DMS 273 (cell line): ENCODE results near the gene KIAA1755.
A peak's percentile ranks its signal among the peaks of the same experiment; 100 is the strongest.

ENCODE experiments used
- DNase-seq: peaks from one replicate; lab custom pipeline; 2025; ENCODE audit not compliant: unreplicated experiment; lab: John Stamatoyannopoulos, UW

KIAA1755 gene, protein sequence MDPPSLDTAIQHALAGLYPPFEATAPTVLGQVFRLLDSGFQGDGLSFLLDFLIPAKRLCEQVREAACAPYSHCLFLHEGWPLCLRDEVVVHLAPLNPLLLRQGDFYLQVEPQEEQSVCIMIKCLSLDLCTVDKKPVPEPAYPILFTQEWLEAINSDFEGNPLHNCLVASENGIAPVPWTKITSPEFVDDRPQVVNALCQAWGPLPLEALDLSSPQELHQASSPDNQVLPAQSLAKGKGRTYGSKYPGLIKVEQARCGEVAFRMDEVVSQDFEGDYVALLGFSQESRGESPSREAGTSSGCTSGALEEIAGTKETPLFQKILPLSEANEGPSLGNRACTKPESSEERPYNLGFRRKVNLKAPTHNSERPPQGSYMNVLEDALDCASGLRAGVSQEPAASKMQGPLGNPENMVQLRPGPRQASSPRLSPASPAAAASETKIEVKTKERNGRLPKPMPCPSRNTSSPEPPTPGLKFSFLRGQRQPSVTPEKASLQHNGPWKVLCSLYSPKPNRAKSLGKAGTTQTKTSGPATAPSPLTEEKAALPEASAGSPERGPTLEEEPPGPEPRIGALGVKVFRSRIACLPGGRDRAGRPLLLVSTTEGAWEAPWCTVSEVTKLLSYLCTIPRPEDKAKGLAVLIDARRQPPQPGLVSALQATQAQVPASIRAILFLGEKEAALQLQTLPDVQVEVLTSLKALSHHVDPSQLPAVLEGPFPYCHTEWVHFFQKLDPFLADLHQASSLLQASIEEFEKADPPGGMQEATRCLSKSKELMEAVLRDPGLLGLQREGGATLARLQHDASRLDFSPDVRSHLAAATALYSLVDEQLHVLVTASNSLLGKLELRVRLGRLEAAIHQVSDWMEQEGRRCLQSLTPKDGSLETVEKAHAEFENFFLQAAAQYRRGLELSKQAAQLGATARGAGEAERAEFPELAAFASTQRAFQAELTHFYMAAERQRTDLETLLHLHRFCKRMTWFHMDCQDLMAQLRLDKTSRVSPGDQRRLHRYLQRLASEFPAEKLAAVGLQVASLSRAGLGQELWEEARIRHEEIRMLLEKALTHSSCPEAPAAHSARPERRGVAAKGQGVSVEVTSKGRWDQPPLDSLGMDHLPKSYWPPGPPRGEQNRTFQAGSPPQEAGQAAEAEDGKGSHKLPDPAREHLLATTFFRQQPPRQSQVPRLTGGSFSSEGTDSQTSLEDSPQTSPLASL

DNA sequence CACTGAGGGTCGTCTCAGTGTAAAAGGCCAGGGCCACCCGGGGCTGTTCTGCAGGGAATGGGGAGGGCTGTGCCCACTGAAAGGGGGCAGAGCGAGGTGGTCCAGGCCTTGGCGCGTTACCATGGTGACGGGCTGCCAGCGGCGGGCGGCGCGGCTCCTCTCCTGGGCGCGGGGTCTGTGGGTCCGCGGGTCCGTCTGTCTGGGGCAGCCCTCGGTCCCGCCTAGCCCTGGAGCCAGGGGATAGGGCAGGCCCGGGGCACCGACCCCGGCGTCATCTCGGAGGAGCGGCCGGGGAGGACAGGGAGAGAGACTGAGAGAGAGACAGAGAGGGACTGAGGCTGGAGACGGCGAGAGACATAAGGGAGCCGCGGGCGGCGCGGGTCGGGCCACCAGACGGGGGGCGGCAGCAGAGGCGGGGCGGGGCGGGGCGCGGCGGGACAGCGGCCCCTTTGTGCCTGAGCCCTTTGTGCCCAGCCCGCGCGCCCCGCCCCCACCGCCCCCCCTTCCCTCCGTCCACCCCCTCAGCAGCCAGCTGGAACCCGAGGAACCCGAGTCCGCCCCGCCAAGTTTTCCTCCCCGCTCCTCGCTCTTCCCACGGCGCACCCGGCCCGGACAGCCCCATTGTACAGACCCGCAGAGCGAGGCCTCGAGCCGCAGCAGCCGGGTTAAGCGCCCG lies at the start of gene KIAA1755:
KIAA1755 (minus strand) TSS at position 358 of the 676 bp plus-strand sequence; CDS start at position 123, 235 bp downstream.
- peak; percentile 74 for DNase-seq

DNA sequence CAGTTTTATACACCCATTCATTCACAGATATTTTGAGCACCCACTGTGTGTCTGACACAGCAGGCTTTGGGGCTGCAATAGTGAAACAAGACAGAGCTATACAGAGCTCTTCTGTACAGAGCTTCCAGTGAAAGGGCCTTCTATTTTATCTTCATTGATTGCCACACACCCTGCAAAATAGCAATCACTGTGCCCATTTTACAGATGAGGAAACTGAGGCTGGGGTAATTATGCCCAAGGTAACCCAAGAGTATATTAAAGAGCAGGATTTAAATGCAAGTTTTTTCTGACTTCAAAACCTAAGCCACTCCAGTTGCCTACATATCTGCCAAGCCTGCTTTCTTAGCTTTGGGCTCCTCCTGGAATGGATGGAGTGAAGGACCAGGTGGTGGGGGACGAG lies 47.9 kb upstream of the KIAA1755 start:
- no peak for DNase-seq

DNA sequence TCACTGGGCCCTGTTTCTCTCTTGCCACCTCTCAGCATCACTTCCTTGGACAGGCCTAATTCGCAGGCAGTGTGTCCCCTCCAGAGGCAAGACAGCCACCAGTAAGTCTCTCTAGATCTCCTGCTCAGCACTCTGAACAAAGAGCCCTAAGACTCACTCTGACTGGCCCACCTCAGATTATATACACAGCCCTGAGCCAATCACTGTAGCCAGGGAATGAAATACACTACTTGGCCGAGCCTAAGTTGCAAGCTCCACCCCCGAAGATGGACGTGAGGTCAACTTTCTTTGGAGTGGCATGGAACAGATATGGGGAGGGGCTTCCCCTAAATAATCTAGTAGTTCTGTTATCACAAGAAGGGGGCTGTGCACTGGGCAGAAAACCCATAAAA lies 47.5 kb upstream of the KIAA1755 start:
- DNase-seq = no peak

DNA sequence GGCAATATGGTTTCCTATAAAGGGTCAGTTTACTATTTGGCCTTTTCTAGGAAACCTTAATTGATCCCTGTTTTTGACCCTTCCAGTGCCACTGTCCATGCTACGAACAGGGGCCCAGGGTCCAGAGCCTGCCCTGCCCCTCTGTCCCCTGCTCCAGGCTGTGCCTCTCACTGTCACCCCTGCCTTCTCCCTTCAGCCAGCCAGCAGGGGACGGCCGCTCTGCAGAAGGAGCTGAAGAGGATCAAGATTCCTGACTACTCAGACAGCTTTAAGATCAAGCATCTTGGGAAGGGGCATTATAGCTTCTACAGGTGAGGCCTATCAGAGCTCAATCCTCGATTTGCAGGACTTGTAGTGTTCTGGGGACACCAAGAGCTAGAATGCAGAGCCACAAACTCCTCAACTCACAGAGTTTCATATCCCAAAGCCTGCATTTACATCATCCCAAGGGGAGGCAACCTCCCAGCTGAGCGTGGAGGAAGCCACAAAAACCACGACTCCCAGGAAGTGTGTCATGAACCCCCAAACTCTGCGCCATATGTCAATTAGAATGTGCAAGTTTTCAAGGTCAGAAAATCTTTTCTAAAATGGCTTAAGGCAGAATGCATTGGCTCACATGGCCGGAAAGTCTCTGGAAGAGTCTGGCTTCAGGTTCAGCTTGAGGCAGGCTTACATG lies 47.0 kb upstream of the KIAA1755 start:
- DNase-seq = no peak

DNA sequence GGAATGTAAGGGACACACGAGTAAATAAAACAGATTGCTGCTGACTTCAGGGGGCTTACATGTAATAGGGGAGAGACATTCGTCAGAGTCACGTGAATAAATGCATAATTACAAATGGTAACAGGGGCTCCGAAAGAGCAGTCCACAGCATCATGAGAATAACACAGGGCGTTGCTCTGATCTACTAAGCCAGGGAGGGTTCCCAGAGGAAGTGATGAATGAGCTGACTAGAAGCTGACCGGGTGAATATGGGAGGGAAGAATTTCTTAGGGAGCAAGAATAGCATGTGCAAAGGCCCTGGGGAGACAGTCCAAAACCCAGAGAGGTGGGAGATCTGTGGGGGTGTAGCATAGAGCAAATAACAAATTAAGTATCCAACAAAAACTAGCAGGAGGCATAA lies 45.8 kb upstream of the KIAA1755 start:
- DNase-seq = no peak

DNA sequence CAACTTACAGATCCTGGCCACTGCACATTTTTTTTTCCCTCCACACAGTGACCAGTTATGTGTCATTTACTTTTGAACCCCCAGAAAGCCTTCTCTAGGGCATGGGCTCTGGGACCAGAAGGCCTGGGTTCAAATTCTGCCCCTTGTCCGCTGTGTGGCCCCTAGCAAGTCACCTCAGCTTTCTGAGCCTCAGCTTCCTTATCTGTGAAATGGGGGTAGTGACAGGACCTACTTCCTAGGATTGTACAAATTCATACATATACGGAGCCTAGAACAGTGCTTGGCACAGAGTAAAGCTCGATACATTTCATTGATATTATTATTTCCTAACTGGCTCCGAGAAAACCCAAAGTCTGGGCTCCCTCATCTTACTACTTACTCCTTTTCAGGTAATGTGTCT lies 45.0 kb upstream of the KIAA1755 start:
- no peak for DNase-seq

DNA sequence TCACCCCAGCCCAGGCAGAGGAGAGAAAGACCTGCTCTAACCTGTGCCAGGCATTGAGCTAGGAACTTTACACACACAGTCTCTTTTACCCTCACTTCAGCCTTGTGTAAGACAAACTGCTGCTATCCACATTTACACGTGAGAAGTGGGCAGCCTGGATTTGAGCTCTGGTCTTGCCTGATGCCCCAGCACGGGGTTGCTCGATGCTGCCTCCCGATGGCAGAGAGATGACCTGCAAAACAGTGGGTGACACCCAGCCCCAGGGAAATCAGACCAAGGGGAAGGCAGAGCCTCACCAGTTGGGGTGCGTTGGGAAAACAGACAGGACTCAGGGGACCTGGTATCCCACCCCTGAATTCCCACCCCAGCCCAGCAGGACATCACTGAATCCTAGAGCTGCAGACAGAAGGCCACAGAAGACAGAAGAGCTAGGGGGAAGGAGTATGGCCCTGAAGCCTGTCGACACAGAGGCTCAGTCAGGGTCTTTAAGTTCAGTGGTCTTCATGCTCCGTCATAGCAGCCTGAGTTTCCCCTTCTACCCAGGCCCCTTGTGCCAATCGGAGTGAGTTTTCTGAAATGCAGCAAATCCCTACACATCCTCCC lies 44.4 kb upstream of the KIAA1755 start:
- peak; percentile 75 for DNase-seq

DNA sequence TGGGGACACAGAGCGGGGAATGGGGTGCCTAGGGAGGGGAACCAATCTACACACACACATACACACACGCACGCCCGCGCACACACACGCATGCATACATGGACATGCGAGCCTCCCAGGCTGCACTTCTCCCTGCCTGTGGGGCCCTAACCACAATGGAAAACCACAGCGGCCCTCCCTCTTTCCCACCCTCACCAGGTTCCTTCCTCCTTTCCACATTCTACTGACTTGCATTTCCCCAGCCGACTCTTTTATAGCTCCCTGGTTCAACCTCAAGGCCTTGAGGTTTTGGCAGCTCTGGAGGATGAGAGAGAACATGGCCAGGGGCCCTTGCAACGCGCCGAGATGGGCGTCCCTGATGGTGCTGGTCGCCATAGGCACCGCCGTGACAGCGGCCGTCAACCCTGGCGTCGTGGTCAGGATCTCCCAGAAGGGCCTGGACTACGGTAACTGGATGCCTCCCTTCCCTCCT lies 43.4 kb upstream of the KIAA1755 start, which contains the start of gene BPI:
BPI (plus strand) TSS at position 249 of the 472 bp plus-strand sequence; CDS start at position 317, 68 bp downstream.
- DNase-seq = no peak

DNA sequence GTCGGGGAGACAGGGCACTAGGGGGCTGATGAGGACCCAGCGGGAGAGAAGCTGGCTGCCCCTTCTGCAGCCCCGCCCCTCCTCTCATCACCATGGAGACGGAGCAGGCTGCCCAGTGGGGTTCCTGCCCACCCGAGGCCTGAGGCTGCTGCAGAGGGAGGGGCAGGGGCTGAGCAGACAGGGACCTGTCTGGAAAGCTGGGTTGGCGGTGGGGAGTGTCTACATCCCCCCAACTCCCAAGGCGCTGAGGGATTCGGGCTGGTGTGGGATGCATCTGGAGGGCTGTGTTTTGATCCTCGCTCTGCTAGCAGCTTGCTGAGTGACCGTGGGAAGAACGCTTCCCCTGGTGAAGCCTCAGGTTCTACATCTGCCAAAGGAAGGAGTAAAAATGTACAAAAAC lies 42.3 kb upstream of the KIAA1755 start:
- no peak for DNase-seq

DNA sequence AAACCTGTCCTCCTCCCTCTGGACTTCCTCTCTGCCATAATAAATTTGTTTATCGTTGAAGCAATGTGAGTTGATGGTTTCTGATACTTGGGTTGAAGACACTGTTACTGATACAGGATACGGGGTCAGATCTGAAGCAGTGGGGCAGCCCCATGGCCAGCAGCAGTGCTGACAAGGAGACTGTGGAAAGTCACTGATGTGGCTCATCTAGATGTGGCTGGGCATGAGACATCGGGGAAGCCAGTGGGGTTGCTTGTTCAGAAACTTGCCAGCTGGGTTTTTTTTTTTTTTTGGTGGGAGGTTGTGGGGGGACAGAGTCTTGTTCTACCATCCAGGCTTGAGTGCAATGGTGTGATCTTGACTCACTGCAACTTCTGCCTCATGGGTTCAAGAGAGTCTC lies 40.8 kb upstream of the KIAA1755 start:
- DNase-seq = no peak

DNA sequence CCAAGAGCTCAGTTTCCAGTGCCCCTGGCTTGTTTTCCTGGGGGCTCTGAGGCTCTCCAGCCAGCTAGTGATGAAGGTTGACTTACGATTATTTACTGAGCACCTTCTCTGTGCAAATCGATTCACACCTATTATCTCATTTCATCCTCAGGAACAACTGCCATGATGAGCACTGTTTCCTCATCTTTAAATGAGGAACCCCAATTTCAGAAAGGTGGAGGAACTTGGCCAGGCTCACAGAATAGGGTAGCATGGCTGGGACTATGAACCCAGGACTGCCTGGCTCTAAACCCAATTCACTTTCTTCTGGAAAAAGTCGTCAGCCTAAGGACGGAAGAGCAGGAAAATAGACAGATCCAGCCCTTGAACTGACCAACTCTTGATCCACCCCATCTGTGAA lies 39.9 kb upstream of the KIAA1755 start:
- DNase-seq = no peak

DNA sequence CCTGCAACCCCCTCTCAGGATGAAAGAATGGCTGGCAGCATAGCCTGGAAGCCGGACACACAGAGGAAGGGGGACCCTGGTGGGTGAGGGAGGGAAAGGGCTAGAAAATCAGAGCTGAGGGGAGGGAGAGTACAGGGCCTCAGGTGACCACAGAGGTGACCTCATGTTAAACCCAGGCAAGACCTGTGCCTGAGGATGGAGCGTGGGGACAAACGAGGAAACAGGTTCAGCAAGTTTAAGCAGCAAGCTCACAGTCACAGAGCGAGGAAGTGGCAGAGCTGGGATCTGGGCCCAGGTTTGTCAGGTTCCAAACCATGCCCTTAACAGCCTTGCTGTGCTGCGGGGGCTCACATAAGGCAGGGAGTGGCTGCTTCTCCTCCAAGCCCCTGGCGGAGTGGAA lies 39.4 kb upstream of the KIAA1755 start:
- no peak for DNase-seq

DNA sequence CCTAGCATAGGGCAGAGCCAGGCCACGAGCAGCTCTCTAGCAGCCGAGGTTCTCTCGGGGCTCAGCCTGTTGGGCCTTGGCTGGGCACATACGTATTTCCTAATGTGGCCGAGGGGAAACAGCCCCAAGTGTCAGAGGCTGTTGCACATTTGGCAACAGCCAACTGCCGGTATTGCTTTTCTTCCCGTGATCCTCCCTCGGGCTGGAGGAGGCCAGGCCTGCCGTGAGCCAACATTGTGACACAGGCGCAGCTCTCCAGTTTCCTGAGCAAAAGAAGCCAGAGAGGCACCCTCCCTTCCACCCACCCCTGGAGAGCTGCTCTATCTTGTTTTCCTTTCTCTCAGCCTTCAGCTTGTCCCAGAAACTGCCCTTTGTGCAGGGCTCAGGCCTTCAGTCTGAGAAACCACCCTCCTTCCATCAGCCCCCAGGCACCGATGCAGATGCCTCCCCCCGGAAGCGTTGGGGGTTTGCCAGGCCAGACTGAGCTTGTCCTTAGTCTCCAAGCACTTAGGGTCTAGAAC lies 38.3 kb upstream of the KIAA1755 start:
- no peak for DNase-seq

DNA sequence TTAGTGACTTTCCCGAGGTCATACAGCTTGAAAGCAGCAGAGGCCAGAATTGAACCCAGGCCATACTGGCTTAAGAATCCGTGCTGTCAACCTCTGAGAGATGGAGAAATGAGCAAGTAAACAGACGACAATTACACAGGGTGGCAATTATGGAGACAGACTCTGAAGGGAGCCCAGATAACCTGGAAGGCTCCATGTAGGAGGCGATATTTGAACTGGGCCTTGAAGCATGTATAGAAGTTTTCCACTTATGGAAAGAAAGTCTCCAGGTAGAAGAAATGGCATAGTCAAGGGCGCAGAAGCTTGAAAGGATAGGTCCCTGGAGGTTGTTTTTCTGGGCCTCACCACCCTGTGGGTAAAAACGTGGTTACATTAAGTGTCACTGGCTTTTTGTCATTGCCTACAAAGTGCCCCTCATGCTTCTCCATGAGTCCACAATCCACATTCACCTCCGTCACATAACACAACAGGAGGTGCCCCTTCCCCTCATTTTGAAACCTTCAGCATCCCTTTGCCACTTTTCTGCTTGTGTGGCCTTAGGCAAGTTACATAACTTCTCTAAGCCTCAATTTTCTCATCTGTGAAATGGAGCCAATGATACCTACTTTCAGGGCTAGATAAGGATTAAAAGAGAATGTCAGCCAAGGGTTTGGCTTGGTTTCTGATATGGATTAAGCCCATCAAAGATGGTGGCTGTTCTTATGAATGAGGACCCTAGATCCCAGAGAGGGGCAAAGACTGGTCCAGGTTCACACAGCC lies 37.6 kb upstream of the KIAA1755 start:
- DNase-seq = no peak

DNA sequence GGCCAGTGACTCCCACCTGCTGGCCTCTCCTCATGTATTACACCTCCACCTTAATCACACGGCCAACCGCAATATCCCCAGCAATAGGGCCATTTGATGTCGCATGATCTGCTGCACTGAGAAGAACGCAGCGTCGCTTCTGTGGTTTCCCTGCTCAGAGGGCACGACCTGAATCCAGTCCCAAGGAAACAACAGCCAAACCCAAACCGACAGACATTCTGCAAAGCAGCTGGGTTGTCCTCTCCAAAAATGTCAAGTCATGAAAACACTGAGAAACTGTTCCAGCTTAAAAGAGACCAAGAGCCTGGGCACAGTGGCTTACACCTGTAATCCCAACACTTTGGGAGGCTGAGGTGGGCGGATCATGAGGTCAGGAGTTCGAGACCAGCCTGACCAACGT lies 35.9 kb upstream of the KIAA1755 start:
- no peak for DNase-seq

DNA sequence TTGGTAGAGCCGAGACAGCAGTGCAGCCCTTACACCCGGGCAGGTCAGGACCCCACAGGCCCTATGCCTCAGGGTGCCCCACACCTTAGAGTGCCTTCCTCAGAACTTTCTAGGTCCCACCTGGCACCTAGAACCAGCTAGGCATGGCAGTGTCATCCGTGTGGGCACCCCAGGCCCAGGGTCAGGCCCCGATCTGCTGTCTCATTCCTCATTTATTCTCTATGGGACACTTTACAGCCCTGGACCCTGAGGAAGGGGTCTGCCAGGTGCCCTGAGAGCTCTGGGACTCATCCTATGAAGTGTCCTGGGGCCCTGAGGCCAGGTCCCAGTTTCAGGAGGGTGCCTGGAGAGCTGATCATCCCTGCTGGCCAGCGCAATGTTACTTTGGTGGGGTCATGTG lies 35.3 kb upstream of the KIAA1755 start:
- DNase-seq = no peak

DNA sequence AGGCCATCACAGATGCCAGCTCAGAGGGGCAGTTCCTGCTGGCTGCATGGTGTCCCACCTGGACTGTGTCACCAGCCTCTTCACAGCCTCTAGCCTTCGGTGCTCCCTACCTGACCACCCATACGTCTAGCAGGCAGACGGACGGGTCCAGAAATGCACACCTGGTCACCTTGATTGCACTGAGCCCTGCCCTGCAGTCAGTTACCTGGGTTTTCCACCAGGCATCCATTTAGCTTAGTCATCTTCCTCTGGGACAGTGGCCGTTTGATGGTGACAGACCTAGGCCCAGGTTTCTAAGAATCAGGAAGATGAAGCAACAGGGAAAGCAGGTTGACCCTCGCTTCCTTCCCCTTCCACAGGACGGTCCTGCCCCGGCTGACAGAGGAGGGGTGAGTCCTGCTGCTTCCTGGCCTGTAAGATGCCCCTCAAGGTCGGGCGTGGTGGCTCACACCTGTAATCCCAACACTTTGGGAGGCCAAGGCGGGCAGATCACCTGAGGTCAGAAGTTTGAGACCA lies 33.6 kb upstream of the KIAA1755 start:
- DNase-seq = no peak

DNA sequence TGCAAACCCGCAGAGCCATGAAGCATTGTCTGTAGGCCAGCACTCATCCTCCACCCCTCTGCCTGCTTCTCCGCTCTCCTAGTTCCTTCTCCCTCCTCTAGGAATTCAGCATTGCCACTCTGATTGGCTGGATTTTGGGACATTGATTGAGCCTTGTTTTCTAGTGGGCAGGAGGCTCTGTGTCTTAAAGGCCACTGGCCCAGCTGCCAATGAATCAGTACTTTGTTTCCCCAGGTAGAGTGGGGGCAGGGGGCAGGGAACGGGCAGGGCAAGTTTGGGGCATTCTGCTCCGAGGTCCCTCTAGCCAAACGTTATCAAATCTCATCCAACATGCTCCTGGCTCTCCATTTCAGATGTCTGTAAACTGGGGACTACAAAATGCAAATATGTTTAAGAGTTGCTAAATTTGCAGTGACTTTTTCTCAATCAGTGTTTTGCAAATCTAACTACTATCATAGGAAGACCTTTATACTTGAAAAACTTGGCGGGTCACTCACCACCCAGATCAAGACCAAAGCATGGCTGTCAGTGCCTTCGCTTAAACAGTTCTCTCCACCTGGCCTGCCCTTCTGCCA lies 33.0 kb upstream of the KIAA1755 start:
- DNase-seq = no peak
